ENCODE measurements around the gene CSNK1E. TPM values are rescaled to one million over a fixed set of nuclear protein-coding genes. Genes with fewer than 3 reads are reported as not detected.

The CSNK1E gene
- total RNA-seq, 4 donors from 2014 or later: 84.5 to 164 (median 112) TPM

DNA sequence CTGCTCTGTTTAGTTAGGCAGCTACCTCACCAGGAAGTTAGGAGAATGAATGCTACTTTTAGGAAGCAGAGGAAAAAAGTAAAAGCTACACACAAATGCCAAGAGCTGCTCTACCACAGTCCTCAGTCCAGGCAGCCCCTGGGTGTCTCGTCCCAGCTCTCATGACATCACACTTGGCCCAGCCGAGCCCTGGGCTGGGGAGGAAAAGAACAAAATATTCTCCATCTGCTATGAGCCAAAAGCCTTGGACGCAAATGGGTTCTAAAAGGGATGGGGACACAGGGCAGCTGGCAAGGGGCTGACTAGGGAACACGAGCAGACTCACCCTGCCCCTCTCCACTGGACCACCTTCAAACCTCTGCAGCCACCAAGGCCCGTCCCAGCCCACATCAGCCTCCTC is 70.5 kb downstream of the CSNK1E start:
- ATAC-seq (ENCODE audit: low FRiP score): no peak
- DNase-seq (ENCODE audit: low spot score): no peak
- TF ChIP-seq, protein P1, sequence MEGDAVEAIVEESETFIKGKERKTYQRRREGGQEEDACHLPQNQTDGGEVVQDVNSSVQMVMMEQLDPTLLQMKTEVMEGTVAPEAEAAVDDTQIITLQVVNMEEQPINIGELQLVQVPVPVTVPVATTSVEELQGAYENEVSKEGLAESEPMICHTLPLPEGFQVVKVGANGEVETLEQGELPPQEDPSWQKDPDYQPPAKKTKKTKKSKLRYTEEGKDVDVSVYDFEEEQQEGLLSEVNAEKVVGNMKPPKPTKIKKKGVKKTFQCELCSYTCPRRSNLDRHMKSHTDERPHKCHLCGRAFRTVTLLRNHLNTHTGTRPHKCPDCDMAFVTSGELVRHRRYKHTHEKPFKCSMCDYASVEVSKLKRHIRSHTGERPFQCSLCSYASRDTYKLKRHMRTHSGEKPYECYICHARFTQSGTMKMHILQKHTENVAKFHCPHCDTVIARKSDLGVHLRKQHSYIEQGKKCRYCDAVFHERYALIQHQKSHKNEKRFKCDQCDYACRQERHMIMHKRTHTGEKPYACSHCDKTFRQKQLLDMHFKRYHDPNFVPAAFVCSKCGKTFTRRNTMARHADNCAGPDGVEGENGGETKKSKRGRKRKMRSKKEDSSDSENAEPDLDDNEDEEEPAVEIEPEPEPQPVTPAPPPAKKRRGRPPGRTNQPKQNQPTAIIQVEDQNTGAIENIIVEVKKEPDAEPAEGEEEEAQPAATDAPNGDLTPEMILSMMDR (IDR thresholded peaks at IDR 0.05): no peak

DNA sequence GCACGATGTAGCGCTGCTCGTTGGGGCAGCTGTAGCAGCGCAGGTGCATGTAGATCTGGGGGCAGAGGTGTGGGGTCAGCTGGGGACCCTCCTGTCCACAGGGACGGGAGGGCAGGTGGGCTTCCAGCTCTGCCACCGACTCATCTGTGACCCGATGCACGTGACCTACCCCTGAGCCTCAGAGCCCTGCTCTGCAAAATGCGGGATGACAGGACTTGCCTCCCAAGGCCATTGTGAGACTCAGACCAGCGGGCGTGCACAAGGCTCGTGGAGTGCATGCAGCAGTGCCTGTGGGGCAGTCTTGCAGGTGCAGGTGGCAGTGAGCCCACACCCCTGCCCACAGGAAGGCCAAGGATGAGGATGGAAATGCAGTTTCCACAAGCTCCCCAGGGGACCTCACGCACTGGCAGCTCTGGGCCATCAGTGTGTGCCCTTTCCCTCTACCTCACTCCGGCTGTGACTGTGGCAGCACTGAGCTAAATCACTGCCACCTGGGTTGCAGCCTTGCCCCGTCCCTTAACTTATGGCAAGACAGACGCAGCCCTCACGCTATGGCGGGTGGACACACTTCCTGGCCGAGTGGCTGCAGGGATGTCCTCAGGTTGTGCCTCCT is 71.1 kb downstream of the CSNK1E start:
- DNase-seq (ENCODE audit: low spot score) (no peak), ATAC-seq (ENCODE audit: low FRiP score) (no peak)
- TF ChIP-seq, protein P1 (IDR thresholded peaks at IDR 0.05): no peak

DNA sequence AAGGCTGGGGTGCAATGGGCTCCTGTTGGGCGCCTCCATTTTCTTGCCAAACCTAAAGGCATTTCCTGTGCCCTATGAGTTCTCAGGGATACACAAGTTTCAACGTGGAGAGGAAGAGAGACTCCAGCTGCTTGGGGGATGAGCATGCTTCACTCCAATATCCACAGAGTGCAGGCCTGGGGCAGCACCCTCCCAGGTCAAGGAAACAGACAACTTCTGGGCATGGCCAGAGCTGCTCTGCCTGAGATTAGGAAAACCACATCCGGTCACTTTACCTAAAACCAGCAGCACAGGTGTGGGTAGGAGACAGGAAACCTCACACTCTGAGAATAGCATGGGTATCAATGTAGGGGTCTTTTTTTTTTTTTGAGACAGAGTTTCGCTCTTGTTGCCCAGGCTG is 73.1 kb downstream of the CSNK1E start:
- TF ChIP-seq, protein P1 (IDR thresholded peaks at IDR 0.05): no peak
- no peak for ATAC-seq (ENCODE audit: low FRiP score)
- DNase-seq (ENCODE audit: low spot score): no peak

- DNase-seq (ENCODE audit: low spot score) (no peak), ATAC-seq (ENCODE audit: low FRiP score) (no peak)
- TF ChIP-seq, protein P1 (IDR thresholded peaks at IDR 0.05): no peak
Observed at GRCh38 chr22:38243007-38243765, 74.0 kb downstream of the CSNK1E start.

- no peak for DNase-seq (ENCODE audit: low spot score)
- TF ChIP-seq, protein P1 (IDR thresholded peaks at IDR 0.05): no peak
- ATAC-seq (ENCODE audit: low FRiP score): peak; percentile 71
Observed at GRCh38 chr22:38240734-38241252, 76.4 kb downstream of the CSNK1E start.

Small RNA genes within 50 kb of the gene (small RNA-seq; reads per million reads assigned to genes)
- not detected for gene RF00017

Other genes starting within 250 kb of the CSNK1E start
- 1 to 10 TPM in 2 of 4 donors, under 1 TPM in 2; 0.24 to 3.2 (median 0.88) TPM for gene SLC16A8, start 233.2 kb downstream of the CSNK1E start, total RNA-seq
- gene BAIAP2L2, start 206.7 kb downstream of the CSNK1E start, total RNA-seq: 1 to 10 TPM; 2.6 to 4.3 (median 3.2) TPM
- gene PLA2G6, start 135.6 kb downstream of the CSNK1E start, total RNA-seq: 10 to 100 TPM; 30.8 to 58.5 (median 45.1) TPM
- 100 to 1,000 TPM in 3 of 4 donors, 10 to 100 TPM in 1; 73.9 to 334 (median 202) TPM for gene MAFF, start 115.4 kb downstream of the CSNK1E start, total RNA-seq
- gene TMEM184B, start 44.4 kb downstream of the CSNK1E start, total RNA-seq: 10 to 100 TPM; 41.2 to 86.4 (median 48.6) TPM
- under 1 TPM in 2 of 4 donors, not detected in 2; 0.28 to 0.84 TPM for gene KCNJ4, start 137.8 kb upstream of the CSNK1E start, total RNA-seq
- 10 to 100 TPM; 10.2 to 30.6 (median 15.1) TPM for gene KDELR3, start 150.7 kb upstream of the CSNK1E start, total RNA-seq
- 100 to 1,000 TPM; 330 to 572 (median 383) TPM for gene DDX17, start 188.9 kb upstream of the CSNK1E start, total RNA-seq

Measured in omental fat pad (tissue), 4 donors.